ENCODE data around the gene NXPH1.

The NXPH1 gene

DNA sequence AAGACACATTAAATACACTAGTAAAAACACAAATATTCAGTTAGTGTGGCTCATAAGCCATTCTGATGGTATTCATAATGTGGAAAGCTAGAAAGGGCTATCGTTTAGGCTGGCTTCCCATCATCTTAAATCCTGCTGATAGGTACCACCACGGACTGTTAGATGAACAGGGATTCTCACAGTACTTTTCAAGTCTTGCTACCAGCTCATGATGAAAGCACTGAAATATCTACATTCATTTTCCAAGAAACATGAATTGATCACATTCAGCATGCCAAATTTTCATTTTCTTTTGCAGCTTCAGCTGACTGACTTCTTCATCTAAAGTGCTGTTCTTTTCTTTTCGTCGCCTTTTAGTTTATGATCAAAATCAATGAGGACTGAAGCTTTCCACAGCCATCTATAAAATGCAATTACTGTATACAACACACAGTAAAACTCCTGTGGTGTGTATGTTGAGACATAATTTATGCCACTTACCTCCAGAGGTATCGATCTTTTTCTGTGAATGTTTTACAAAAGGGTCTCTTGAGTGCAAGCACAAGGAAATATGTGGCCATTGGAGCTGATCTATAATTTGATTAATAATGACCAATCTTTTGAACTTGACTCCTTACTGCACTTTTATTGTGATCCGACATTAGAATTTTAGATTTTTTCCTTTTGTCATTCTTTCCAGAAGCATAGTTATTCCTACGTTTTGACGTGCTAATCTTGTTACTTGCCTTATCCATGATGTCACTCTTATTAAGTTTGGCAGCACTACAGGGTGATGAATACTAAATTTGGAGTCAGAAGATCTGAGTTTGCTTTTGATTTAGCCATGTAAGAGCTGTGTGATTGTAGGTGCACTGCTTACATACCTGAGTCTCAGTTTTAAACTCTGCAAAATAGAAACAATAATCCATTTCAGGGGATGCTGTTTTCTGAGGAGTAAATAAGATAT, 58.4 kb downstream of the NXPH1 start:
- in situ Hi-C loops (cut with MboI; ENCODE audit: low sequenced_read_pairs): no loop called here

DNA sequence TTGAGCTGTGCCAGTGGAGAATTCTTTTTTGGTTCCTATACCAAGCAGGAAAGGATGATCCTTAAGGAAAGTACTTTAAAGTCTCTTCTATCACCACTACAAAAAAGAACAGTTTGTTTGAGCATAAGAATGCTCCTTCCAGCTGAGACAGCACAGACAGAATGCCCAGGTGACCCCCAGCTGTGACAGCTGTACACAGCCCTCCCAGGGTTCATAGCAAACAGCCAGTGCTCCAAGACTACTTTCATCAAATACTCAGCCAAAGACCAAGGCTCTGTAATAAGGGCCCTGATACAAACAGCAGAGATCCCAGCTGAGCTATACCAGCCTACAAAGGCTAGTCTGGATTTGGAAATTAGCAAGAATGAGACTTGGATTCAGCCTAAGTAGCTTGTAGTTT, 65.7 kb downstream of the NXPH1 start:
- in situ Hi-C loops (cut with MboI; ENCODE audit: low sequenced_read_pairs): no loop called here

GRCh38 chr7:8500286-8500685, 66.9 kb downstream of the NXPH1 start:
- in situ Hi-C loops (cut with MboI; ENCODE audit: low sequenced_read_pairs): no loop called here

- in situ Hi-C loops (cut with MboI; ENCODE audit: low sequenced_read_pairs): no loop called here
These were observed 74.2 kb downstream of the NXPH1 start for GRCh38 chr7:8507566-8507965.

DNA sequence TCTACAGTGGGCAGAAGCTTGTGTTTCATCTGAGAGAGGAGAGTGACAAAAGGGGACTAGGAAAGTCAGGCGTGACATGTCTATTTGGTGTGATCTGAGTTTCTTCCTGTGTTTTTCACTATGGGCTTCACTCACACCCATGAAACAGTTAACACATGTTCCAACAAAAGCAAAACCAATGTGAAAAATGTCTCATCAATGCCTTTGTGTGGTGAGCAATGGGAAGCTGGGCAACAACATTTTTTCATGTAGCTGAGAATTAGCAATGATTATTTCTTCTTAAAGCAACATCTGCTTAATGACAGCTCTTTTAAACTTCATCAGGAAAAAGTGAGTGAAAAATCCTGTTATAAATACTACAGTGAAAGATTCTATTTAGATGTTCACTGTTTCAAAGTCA, 76.2 kb downstream of the NXPH1 start:
- in situ Hi-C loops (cut with MboI; ENCODE audit: low sequenced_read_pairs): no loop called here

DNA sequence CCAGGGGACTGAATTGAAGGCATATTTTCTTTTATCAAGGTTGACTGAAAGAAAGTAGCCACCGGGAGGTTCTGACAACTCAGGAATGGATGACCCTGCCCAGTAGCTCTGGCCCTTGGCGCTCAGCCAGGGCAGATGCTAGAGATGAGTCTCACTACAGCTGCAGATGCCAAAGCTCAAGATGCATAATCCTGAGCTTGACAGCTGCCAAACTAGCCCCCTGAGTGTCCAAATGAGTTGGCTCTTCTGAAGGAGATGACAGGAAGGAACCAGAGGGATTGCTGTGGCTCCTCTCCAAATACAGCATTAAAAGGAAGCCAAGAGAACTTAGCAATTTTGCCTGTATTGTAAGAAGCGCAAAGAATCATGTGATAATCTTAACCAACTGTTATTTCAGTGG, 78.4 kb downstream of the NXPH1 start:
- in situ Hi-C loops (cut with MboI; ENCODE audit: low sequenced_read_pairs): no loop called here

- in situ Hi-C loops (cut with MboI; ENCODE audit: low sequenced_read_pairs): no loop called here
These were observed 81.5 kb downstream of the NXPH1 start for GRCh38 chr7:8514781-8515519.

DNA sequence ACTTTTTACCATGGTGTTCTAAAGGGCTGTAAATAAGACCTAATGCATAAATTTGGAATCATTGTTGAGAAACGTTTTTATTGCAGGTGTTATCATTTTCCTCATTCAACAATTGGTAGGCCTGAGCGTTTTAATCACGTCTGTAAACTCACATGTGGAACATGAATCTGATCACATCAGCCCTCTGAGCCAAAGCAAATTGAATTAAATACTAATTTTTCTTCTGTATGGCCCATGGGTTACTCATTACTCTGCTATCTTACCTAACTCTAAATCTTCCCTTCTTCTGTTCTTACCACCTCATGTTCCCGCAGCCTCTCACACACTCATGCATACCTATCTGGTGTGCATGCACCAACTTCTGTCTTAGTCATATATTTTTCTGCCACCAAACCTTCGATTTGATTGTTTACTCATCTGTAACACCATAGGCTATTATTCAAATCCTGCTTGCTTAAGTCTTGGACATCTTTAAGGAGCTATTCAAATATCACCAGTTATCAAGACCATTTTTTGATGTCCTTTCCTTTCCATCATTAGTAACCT, 82.3 kb downstream of the NXPH1 start:
- in situ Hi-C loops (cut with MboI; ENCODE audit: low sequenced_read_pairs): no loop called here

GRCh38 chr7:8516976-8517375, 83.6 kb downstream of the NXPH1 start:
- in situ Hi-C loops (cut with MboI; ENCODE audit: low sequenced_read_pairs): no loop called here

GRCh38 chr7:8528311-8528710, 94.9 kb downstream of the NXPH1 start:
- in situ Hi-C loops (cut with MboI; ENCODE audit: low sequenced_read_pairs): no loop called here

- in situ Hi-C loops (cut with MboI; ENCODE audit: low sequenced_read_pairs): no loop called here
These were observed 98.6 kb downstream of the NXPH1 start for GRCh38 chr7:8531991-8532515.

DNA sequence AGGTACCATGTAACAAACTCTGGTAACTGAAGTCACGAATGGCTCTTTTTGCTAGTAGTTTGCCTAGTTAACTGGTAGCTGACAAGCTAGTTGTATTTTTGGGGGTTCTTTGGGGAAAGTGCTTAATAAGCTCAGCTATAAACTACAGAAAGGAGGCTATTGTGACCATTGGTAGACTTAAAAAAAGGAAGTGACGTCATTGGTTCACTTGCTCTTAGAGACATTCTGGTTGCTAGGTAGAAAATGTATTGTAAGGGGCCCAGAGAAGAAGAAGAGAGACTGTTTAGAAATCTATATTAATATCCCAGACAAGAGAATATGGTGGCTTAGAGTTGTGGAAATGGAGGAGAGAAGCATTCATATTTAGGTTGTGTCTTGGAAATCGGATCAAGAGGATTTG, 103.0 kb downstream of the NXPH1 start:
- in situ Hi-C loops (cut with MboI; ENCODE audit: low sequenced_read_pairs): no loop called here

GRCh38 chr7:8549046-8549445, 115.6 kb downstream of the NXPH1 start:
- in situ Hi-C loops (cut with MboI; ENCODE audit: low sequenced_read_pairs): no loop called here

- in situ Hi-C loops (cut with MboI; ENCODE audit: low sequenced_read_pairs): no loop called here
These were observed 127.1 kb downstream of the NXPH1 start for GRCh38 chr7:8560501-8560900.

DNA sequence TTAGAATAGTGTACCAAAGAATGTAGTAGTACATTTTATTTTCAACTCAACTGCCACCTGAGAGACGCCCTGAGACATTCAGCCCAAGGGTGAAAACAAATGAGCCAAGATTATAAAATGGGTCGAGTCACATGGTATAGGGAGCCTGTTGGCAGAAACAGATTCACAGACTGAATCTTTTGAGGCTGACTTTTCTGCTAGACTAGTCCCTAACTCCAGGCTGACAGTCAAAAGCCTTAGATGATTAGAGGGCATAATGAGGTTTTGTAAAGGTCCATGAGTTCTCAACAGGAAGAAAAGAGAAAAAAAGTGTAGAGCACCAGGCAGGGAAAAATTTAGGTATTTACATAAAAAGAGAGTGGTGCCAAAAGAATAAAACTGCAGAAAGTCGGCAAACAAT, 128.0 kb downstream of the NXPH1 start:
- in situ Hi-C loops (cut with MboI; ENCODE audit: low sequenced_read_pairs): no loop called here

GRCh38 chr7:8564281-8564680, 130.9 kb downstream of the NXPH1 start:
- in situ Hi-C loops (cut with MboI; ENCODE audit: low sequenced_read_pairs): no loop called here

GRCh38 chr7:8566016-8566415, 132.6 kb downstream of the NXPH1 start:
- in situ Hi-C loops (cut with MboI; ENCODE audit: low sequenced_read_pairs): no loop called here

- in situ Hi-C loops (cut with MboI; ENCODE audit: low sequenced_read_pairs): no loop called here
These were observed 134.2 kb downstream of the NXPH1 start for GRCh38 chr7:8567626-8568025.

- in situ Hi-C loops (cut with MboI; ENCODE audit: low sequenced_read_pairs): no loop called here
These were observed 146.3 kb downstream of the NXPH1 start for GRCh38 chr7:8579661-8580194.

DNA sequence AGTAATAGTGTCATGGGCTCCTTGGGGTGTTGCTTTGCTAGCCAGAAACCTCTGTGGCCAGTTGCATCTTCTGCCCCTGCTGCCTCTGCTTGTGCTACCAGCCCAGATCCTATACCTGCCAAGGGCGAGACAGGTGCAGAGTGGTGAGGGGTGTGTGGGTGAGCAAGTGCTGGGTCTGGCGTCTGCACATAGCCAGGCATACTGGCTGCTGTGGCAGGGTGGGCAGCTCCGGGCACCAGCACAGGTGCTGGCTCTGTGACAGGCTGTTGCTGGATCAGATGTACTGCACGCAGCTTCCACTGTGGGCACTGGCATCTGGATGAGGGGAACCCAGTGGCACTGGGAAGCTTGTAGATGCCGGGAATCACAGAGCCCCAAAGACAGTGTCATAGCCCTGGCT, 148.4 kb downstream of the NXPH1 start:
- in situ Hi-C loops (cut with MboI; ENCODE audit: low sequenced_read_pairs): no loop called here

- in situ Hi-C loops (cut with MboI; ENCODE audit: low sequenced_read_pairs): no loop called here
These were observed 149.3 kb downstream of the NXPH1 start for GRCh38 chr7:8582728-8583127.

All from HL-60/S4 (cell line).